Hepatocyte (in vitro differentiated cells): ENCODE results near the gene TRAPPC3L. TPM values are rescaled to one million over a fixed set of nuclear protein-coding genes. Genes with fewer than 3 reads are reported as not detected.

Source experiments
- DNase-seq: peaks from one replicate; pipeline ENCODE4 v3.0.0-alpha.2; 2016; ENCODE audit warnings: low spot score
- H2AFZ ChIP-seq: fragments of 200-600 bp; sonication (generic); 2 replicates; pipeline ENCODE4 v1.6.0; 2016; ENCODE audit warnings: antibody characterized with exemption, mild to moderate bottlenecking
- H3K27ac ChIP-seq: fragments of 200-600 bp; sonication (generic); 2 replicates; pipeline ENCODE4 v1.5.1; 2016; ENCODE audit warnings: mild to moderate bottlenecking
- H3K27me3 ChIP-seq: fragments of 200-600 bp; sonication (generic); 2 replicates; pipeline ENCODE4 v1.6.1; 2016
- H3K36me3 ChIP-seq: fragments of 200-600 bp; sonication (generic); replicated peaks from 2 replicates; pipeline ENCODE4 v1.5.1; 2016; ENCODE audit warnings: low read depth; ENCODE audit not compliant: insufficient read depth
- H3K4me1 ChIP-seq: fragments of 200-600 bp; sonication (generic); 2 replicates; pipeline ENCODE4 v1.5.1; 2016; ENCODE audit warnings: mild to moderate bottlenecking, moderate library complexity; ENCODE audit not compliant: insufficient read depth
- H3K4me2 ChIP-seq: fragments of 200-600 bp; sonication (generic); 2 replicates; pipeline ENCODE4 v1.6.0; 2016
- H3K4me3 ChIP-seq: fragments of 200-600 bp; sonication (generic); 2 replicates; pipeline ENCODE4 v1.5.1; 2016; ENCODE audit warnings: mild to moderate bottlenecking
- H3K79me2 ChIP-seq: fragments of 200-600 bp; sonication (generic); 2 replicates; pipeline ENCODE4 v1.6.0; 2017; ENCODE audit warnings: mild to moderate bottlenecking
- H3K9me2 ChIP-seq: fragments of 200-600 bp; sonication (generic); replicated peaks from 2 replicates; pipeline ENCODE4 v1.6.0; 2017; ENCODE audit warnings: mild to moderate bottlenecking; ENCODE audit not compliant: insufficient read depth
- H3K9me3 ChIP-seq: fragments of 200-600 bp; sonication (generic); 2 replicates; pipeline ENCODE4 v1.5.1; 2016; ENCODE audit warnings: low read depth, mild to moderate bottlenecking
- H4K20me1 ChIP-seq: fragments of 200-600 bp; sonication (generic); 2 replicates; pipeline ENCODE4 v1.6.0; 2016; ENCODE audit warnings: mild to moderate bottlenecking; ENCODE audit not compliant: insufficient read depth, poor library complexity, severe bottlenecking
- CTCF ChIP-seq: fragments of 200-600 bp; sonication (generic); IDR thresholded peaks from 2 replicates; pipeline ENCODE4 v1.5.1; 2016; ENCODE audit warnings: antibody characterized with exemption, mild to moderate bottlenecking; ENCODE audit not compliant: poor library complexity
- EZH2 ChIP-seq: fragments of 200-600 bp; sonication (generic); IDR thresholded peaks from 2 replicates; pipeline ENCODE4 v1.6.1; 2016; ENCODE audit warnings: antibody characterized with exemption, mild to moderate bottlenecking, borderline replicate concordance
- EZH2phosphoT487 ChIP-seq: fragments of 200-600 bp; sonication (generic); IDR thresholded peaks from one replicate; pipeline ENCODE4 v1.6.1; 2018; ENCODE audit warnings: antibody characterized with exemption, mild to moderate bottlenecking, low read depth, moderate library complexity; ENCODE audit not compliant: unreplicated experiment, severe bottlenecking
- WGBS: methylation state at CpG from one replicate; pipeline ENCODE4 v1.1.6; 2016; ENCODE audit warnings: low lambda C conversion rate; ENCODE audit errors: missing lambda C conversion rate; 5-methylcytosine and 5-hydroxymethylcytosine counted together
- polyA plus RNA-seq: library from polyadenylated mRNA; unstranded; fragments of >200 nt; fragmentation: Nextera tagmentation; extraction: Ambion mirVana; gene quantifications from 2 replicates; pipeline ENCODE4 v1.2.1, GENCODE V29; 2016
- total RNA-seq: library from RNA; depleted of rRNA; stranded (reverse); fragments of >200 nt; gene quantifications from 2 replicates; pipeline ENCODE4 v1.2.3, GENCODE V29; 2014

The TRAPPC3L gene
- total and polyA plus RNA-seq, 2 experiments from 2014 or later = 0.40 to 1.2 TPM

DNA sequence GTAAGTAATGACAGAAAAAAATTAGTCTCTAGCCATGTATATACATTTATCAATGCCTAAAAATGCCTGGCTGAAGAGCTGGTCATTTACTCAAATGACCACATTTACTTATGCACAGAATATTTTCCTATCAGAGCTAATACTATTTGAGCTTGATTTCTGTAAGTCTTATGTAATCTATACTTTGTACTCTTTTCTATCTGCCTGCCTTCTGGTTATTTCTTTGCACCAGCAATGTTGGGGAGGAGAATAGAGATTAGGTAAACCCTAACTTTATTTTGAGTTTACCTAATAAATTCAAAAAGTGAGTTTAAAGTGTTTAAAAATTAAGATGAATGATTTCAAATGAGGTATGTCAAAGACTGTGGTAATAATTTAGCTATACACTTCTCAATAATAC is 30.3 kb downstream of the TRAPPC3L start:
- no peaks in the 10 kb centered on the region for H3K36me3 ChIP-seq
- no peak for DNase-seq
- H3K9me3 ChIP-seq = no peaks in the 10 kb centered on the region

DNA sequence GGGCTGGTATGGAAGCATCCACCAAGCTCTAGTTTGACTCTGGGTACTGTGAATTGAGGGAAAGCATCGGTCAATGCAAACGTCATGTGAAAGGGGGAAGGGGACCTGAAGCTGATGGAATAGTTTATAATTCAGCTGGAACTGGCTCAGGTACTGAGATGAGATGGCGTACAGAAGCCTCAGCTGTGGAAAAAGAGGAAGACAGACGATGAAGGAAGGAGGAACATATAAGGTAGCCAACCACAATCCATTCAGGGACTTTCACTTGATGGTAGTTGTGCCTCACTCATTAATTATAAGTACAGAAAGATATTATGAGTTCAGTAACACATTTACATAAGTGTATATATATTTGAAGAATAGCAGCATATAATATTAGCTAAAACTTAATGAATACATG is 31.4 kb downstream of the TRAPPC3L start:
- H3K9me3 ChIP-seq = no peaks in the 10 kb centered on the region
- no peak for TF ChIP-seq CTCF
- no peak for TF ChIP-seq EZH2phosphoT487
- TF ChIP-seq EZH2 = no peak

More for the DNA sequence above, 30.3 kb downstream of the TRAPPC3L start:
- no peak for TF ChIP-seq EZH2phosphoT487
- no peak overlapping the region for H3K4me2 ChIP-seq
- no peak overlapping the region for H3K27ac ChIP-seq
- no peak overlapping the region for H3K4me3 ChIP-seq
- no peak overlapping the region for H2AFZ ChIP-seq
- H3K4me1 ChIP-seq = no peaks in the 10 kb centered on the region
- no peaks in the 10 kb centered on the region for H3K79me2 ChIP-seq
- no peaks in the 10 kb centered on the region for H3K27me3 ChIP-seq
- no peaks in the 10 kb centered on the region for H3K9me2 ChIP-seq
- H4K20me1 ChIP-seq = no peaks in the 10 kb centered on the region

DNA sequence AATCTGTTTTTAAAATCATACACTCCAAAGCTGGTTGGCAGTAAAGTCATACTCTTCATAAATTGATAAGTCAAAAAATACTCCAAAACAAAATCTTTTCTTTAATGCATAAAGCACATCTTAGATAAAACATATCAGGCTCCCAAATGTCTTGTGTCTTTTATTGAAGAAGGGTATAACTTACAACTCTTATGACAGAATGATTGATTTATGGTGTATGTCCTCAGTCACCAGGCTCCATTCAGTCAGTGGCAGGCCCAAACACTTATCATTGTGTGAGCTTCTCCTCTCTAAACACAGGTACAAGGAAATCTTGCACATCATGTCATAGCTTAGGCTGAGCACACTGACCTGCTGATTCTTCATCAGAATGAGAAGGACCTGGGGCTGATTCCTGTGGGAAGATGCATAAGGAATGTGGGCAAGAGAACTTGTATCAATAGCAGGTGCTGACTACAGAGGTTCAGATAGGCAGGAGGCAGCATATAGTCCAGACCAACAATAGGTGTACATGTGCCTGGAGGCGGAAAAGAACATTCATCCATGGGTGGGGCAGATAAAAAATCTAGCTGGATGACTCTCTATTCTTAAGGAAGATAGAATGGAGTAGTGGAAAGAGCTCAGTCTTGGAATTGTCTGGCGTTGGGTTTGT is 32.1 kb downstream of the TRAPPC3L start:
- H3K4me1 ChIP-seq = no peaks in the 10 kb centered on the region
- no peak overlapping the region for H2AFZ ChIP-seq
- DNase-seq = no peak
- H3K4me2 ChIP-seq = peak overlapping the region; percentile 66
- 92% methylated on average over 2 of the region's 2 CpGs for WGBS
- H3K9me2 ChIP-seq = no peaks in the 10 kb centered on the region
- no peaks in the 10 kb centered on the region for H3K79me2 ChIP-seq
- no peak overlapping the region for H3K4me3 ChIP-seq
- H3K27me3 ChIP-seq = no peaks in the 10 kb centered on the region
- H3K27ac ChIP-seq = no peak overlapping the region
- TF ChIP-seq CTCF (no peak), EZH2phosphoT487 (no peak), EZH2 (no peak)
- no peaks in the 10 kb centered on the region for H3K9me3 ChIP-seq
- H3K36me3 ChIP-seq = no peaks in the 10 kb centered on the region
- no peaks in the 10 kb centered on the region for H4K20me1 ChIP-seq

More for the DNA sequence above, 31.4 kb downstream of the TRAPPC3L start:
- no peak overlapping the region for H3K4me3 ChIP-seq
- no peak overlapping the region for H2AFZ ChIP-seq
- no peaks in the 10 kb centered on the region for H3K27me3 ChIP-seq
- DNase-seq = no peak
- no peaks in the 10 kb centered on the region for H3K36me3 ChIP-seq
- no peak overlapping the region for H3K4me2 ChIP-seq
- H3K79me2 ChIP-seq = no peaks in the 10 kb centered on the region
- no peaks in the 10 kb centered on the region for H4K20me1 ChIP-seq
- WGBS = 95% methylated on average over 4 of the region's 4 CpGs
- no peaks in the 10 kb centered on the region for H3K4me1 ChIP-seq
- H3K9me2 ChIP-seq = no peaks in the 10 kb centered on the region
- H3K27ac ChIP-seq = no peak overlapping the region

DNA sequence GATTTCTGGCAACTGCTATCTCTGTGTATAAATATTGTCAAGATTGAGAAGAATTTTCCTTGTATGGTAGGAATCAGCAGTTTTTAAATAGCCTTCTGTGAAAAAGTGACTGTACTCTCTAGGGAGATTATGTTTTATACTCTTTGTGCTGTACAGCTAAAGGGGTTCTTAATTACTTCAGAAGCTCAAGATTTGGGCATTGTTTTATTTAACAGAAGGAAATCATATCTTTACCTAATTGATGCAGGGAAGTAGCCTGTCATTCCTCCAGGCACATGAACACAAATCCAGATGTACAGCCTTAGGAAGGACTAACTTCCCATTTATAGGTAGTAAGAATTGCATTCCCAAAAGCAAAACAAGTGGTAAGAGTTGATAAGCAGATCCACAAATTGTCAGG is 32.8 kb downstream of the TRAPPC3L start:
- no peak overlapping the region for H2AFZ ChIP-seq
- no peaks in the 10 kb centered on the region for H3K36me3 ChIP-seq
- no peaks in the 10 kb centered on the region for H4K20me1 ChIP-seq
- no peaks in the 10 kb centered on the region for H3K9me3 ChIP-seq
- H3K27me3 ChIP-seq = no peaks in the 10 kb centered on the region
- no peak for DNase-seq
- no peaks in the 10 kb centered on the region for H3K4me1 ChIP-seq
- H3K4me2 ChIP-seq = peak overlapping the region; percentile 66
- H3K9me2 ChIP-seq = no peaks in the 10 kb centered on the region
- H3K27ac ChIP-seq = peak overlapping the region; percentile 77
- H3K79me2 ChIP-seq = no peaks in the 10 kb centered on the region
- H3K4me3 ChIP-seq = peak overlapping the region; percentile 5
- TF ChIP-seq EZH2 = no peak
- no peak for TF ChIP-seq EZH2phosphoT487
- no peak for TF ChIP-seq CTCF
